CD4-positive, alpha-beta memory T cell (primary cell): ENCODE results near the gene DGLUCY. TPM values are rescaled to one million over a fixed set of nuclear protein-coding genes. Genes with fewer than 3 reads are reported as not detected.

Experiments
- CTCF ChIA-PET: fragments of 350-600 bp; sonication (Branson Sonifier 250); formaldehyde crosslinking; loops from one replicate; lab custom pipeline; 2021; ENCODE audit warnings: inconsistent platforms; ENCODE audit not compliant: partially characterized antibody; lab: Charles Lee
- POLR2A ChIA-PET: fragments of 350-600 bp; sonication (Branson Sonifier 250); formaldehyde crosslinking; loops from one replicate; lab custom pipeline; 2021; ENCODE audit not compliant: partially characterized antibody; lab: Charles Lee
- DNase-seq, 5 donors: peaks; one replicate each; pipeline versions ENCODE4 v3.0.0 to v3.0.0-alpha.2; 2020 to 2022; ENCODE audit warnings: mixed read lengths in 1 of 5
- H3K27ac ChIP-seq: one replicate; pipeline ENCODE4 v1.7.0; 2013; ENCODE audit warnings: low read depth, low read length
- H3K27me3 ChIP-seq: 2 replicates; pipeline ENCODE4 v1.7.0; 2013; ENCODE audit warnings: mild to moderate bottlenecking, low read length, moderate library complexity; ENCODE audit not compliant: insufficient read depth
- H3K36me3 ChIP-seq: 2 replicates; pipeline ENCODE4 v1.7.0; 2013; ENCODE audit warnings: mild to moderate bottlenecking, low read length, moderate library complexity; ENCODE audit not compliant: insufficient read depth
- H3K4me1 ChIP-seq: 2 replicates; pipeline ENCODE4 v1.7.0; 2013; ENCODE audit warnings: mild to moderate bottlenecking, low read length, moderate library complexity; ENCODE audit not compliant: insufficient read depth
- H3K4me3 ChIP-seq, 2 donors: one replicate each; pipeline ENCODE4 v1.7.0; 2013; ENCODE audit warnings: low read length in 2 of 2, mild to moderate bottlenecking in 1 of 2
- H3K9me3 ChIP-seq, 2 donors: one replicate each; pipeline ENCODE4 v1.7.0; 2013; ENCODE audit warnings: low read length in 2 of 2, control low read depth in 1 of 2; ENCODE audit not compliant: control insufficient read depth in 1 of 2
- H3K27ac Mint-ChIP-seq, 7 donors: one replicate each; pipeline ENCODE4 v1.8.0; 2020 to 2021; ENCODE audit warnings: mixed read lengths in 7 of 7, mild to moderate bottlenecking in 6 of 7, inconsistent platforms in 3 of 7, moderate library complexity in 3 of 7
- H3K27me3 Mint-ChIP-seq, 2 donors: one replicate each; pipeline ENCODE4 v1.8.0; 2020 to 2021; ENCODE audit warnings: mixed read lengths in 2 of 2
- H3K36me3 Mint-ChIP-seq, 2 donors: one replicate each; pipeline ENCODE4 v1.8.0; 2020 to 2021; ENCODE audit warnings: mixed read lengths in 2 of 2, inconsistent platforms in 1 of 2, mild to moderate bottlenecking in 1 of 2
- H3K4me1 Mint-ChIP-seq, 4 donors: one replicate each; pipeline ENCODE4 v1.8.0; 2020 to 2021; ENCODE audit warnings: mixed read lengths in 4 of 4, mild to moderate bottlenecking in 1 of 4
- H3K4me3 Mint-ChIP-seq, 8 donors: one replicate each; pipeline ENCODE4 v1.8.0; 2020 to 2021; ENCODE audit warnings: mixed read lengths in 8 of 8, mild to moderate bottlenecking in 7 of 8, moderate library complexity in 6 of 8, inconsistent platforms in 3 of 8
- H3K9me3 Mint-ChIP-seq, 8 donors: one replicate each; pipeline ENCODE4 v1.8.0; 2020 to 2021; ENCODE audit warnings: mixed read lengths in 8 of 8, mild to moderate bottlenecking in 5 of 8, inconsistent platforms in 3 of 8, moderate library complexity in 1 of 8
- intact Hi-C: fragments of 100-400 bp; cut with micrococcal nuclease; formaldehyde crosslinking; loops from one replicate; pipeline ENCODE4 v1.15.1; 2023
- polyA plus RNA-seq, 2 donors: library from polyadenylated mRNA; unstranded; fragments of 300-500 nt; fragmentation: Illumina TruSeq; gene quantifications; one replicate each; pipeline ENCODE4 v1.2.3, GENCODE V29; 2021
- total RNA-seq, 2 experiments: library from RNA; stranded (reverse); gene quantifications; one replicate each; pipeline ENCODE4 v1.2.3, GENCODE V29; 2021

The DGLUCY gene
- total and polyA plus RNA-seq, 4 experiments from 2014 or later: 40.9 to 141 (median 89.0) TPM

- H3K27me3 ChIP-seq: no peaks in the 10 kb centered on the region
- peak; percentile 64 to 82 (median 74) for DNase-seq
- peak overlapping the region; percentile 94 to 99 (median 97) for H3K27ac Mint-ChIP-seq
- intact Hi-C loops: loop anchor here (1.0 kb wide), 2 partner anchors 36 to 54 kb away; partner anchors contain the start of gene RPS6KA5
- H3K27me3 Mint-ChIP-seq: no peaks in the 10 kb centered on the region
- H3K9me3 ChIP-seq: no peaks in the 10 kb centered on the region
- ChIA-PET CTCF (interaction anchor here (0.7 to 5.3 kb wide), 18 partner anchors 15 to 357 kb away, joined by 3 to 74 read pairs (median 4); partner anchors contain the start of gene RPS6KA5), POLR2A (interaction anchor here (0.6 to 3.6 kb wide), 29 partner anchors 7 to 731 kb away, joined by 3 to 37 read pairs (median 3); partner anchors contain the start of genes GPR68 and PPP4R3A)
- H3K4me1 Mint-ChIP-seq: peaks cover 54 to 84% (median 69%) of the 10 kb centered on the region in 4 donors
- H3K36me3 Mint-ChIP-seq: peaks cover 17 to 30% of the 10 kb centered on the region in 2 donors
- peaks cover 4% of the 10 kb centered on the region for H3K36me3 ChIP-seq
- peaks cover 72% of the 10 kb centered on the region for H3K4me1 ChIP-seq
- peak overlapping the region; percentile 85 to 95 for H3K4me3 ChIP-seq
- H3K9me3 Mint-ChIP-seq: peaks cover 0 to 2% (median 0%) of the 10 kb centered on the region in 8 donors
- H3K4me3 Mint-ChIP-seq: peak overlapping the region; percentile 88 to 99 (median 94)
- H3K27ac ChIP-seq: peak overlapping the region; percentile 94
Observed at GRCh38 chr14:91114079-91115065, 499 bp downstream of the DGLUCY start.

GRCh38 chr14:91115986-91116770 lies 2.3 kb downstream of the DGLUCY start:
- ChIA-PET POLR2A (interaction anchor here (0.6 to 3.6 kb wide), 13 partner anchors 9 to 732 kb away, joined by 3 to 37 read pairs (median 3); no protein-coding TSS in a partner anchor), CTCF (interaction anchor here (1.9 to 5.3 kb wide), 5 partner anchors 16 to 213 kb away, joined by 8 to 74 read pairs (median 18); partner anchors contain the start of gene RPS6KA5)
- Mint-ChIP-seq H3K4me3 (peak overlapping the region; percentile 88 to 99 (median 94)), H3K9me3 (peaks cover 0 to 4% (median 0%) of the 10 kb centered on the region in 8 donors), H3K27me3 (no peaks in the 10 kb centered on the region), H3K36me3 (peaks cover 31 to 44% of the 10 kb centered on the region in 2 donors), H3K4me1 (peaks cover 56 to 85% (median 71%) of the 10 kb centered on the region in 4 donors), H3K27ac (peak overlapping the region; percentile 94 to 99 (median 97))
- Histone ChIP-seq H3K27ac (peak overlapping the region; percentile 94), H3K4me1 (peaks cover 73% of the 10 kb centered on the region), H3K4me3 (peak overlapping the region; percentile 85 to 95), H3K36me3 (peaks cover 8% of the 10 kb centered on the region), H3K27me3 (no peaks in the 10 kb centered on the region), H3K9me3 (no peaks in the 10 kb centered on the region)
- peak in 1 of 5 donors; percentile 14 for DNase-seq
- intact Hi-C loops: no loop called here

- intact Hi-C loops: no loop called here
- H3K9me3 ChIP-seq: no peaks in the 10 kb centered on the region
- H3K4me1 ChIP-seq: peaks cover 74% of the 10 kb centered on the region
- Mint-ChIP-seq H3K27ac (peak overlapping the region; percentile 89 to 99 (median 97)), H3K4me3 (peak overlapping the region; percentile 88 to 99 (median 94)), H3K36me3 (peaks cover 33 to 48% of the 10 kb centered on the region in 2 donors), H3K9me3 (peaks cover 0 to 4% (median 0%) of the 10 kb centered on the region in 8 donors), H3K27me3 (no peaks in the 10 kb centered on the region), H3K4me1 (peaks cover 60 to 92% (median 76%) of the 10 kb centered on the region in 4 donors)
- DNase-seq: no peak
- POLR2A ChIA-PET: interaction anchor here (1.2 kb wide), 1 partner anchor 733 kb away, joined by 3 read pairs; no protein-coding TSS in a partner anchor
- peaks cover 8% of the 10 kb centered on the region for H3K36me3 ChIP-seq
- H3K27me3 ChIP-seq: no peaks in the 10 kb centered on the region
- peak overlapping the region in 1 of 2 donors; percentile 85 for H3K4me3 ChIP-seq
- CTCF ChIA-PET: interaction anchor here (1.2 to 3.3 kb wide), 2 partner anchors 58 to 127 kb away, joined by 3 to 10 read pairs; partner anchors contain the start of genes GPR68 and RPS6KA5
- H3K27ac ChIP-seq: peak overlapping the region; percentile 94
Observed at GRCh38 chr14:91116913-91117588, 3.2 kb downstream of the DGLUCY start.

GRCh38 chr14:91117960-91118359 lies 4.1 kb downstream of the DGLUCY start:
- Histone ChIP-seq H3K4me1 (peaks cover 74% of the 10 kb centered on the region), H3K9me3 (no peaks in the 10 kb centered on the region), H3K27me3 (no peaks in the 10 kb centered on the region), H3K4me3 (no peak overlapping the region), H3K27ac (peak overlapping the region; percentile 94), H3K36me3 (peaks cover 8% of the 10 kb centered on the region)
- Mint-ChIP-seq H3K9me3 (peaks cover 0 to 4% (median 0%) of the 10 kb centered on the region in 8 donors), H3K27me3 (no peaks in the 10 kb centered on the region), H3K27ac (peak overlapping the region; percentile 89 to 99 (median 97)), H3K36me3 (peaks cover 34 to 52% of the 10 kb centered on the region in 2 donors), H3K4me1 (peaks cover 56 to 88% (median 74%) of the 10 kb centered on the region in 4 donors), H3K4me3 (peak overlapping the region; percentile 15 to 99 (median 91))
- intact Hi-C loops: no loop called here
- POLR2A ChIA-PET: interaction anchor here (1.4 kb wide), 1 partner anchor 57 kb away, joined by 3 read pairs; the partner anchor contains the start of gene RPS6KA5
- CTCF ChIA-PET: interaction anchor here (0.7 to 3.3 kb wide), 4 partner anchors 21 to 126 kb away, joined by 3 to 10 read pairs (median 4); partner anchors contain the start of genes GPR68 and RPS6KA5
- DNase-seq: no peak

DNA sequence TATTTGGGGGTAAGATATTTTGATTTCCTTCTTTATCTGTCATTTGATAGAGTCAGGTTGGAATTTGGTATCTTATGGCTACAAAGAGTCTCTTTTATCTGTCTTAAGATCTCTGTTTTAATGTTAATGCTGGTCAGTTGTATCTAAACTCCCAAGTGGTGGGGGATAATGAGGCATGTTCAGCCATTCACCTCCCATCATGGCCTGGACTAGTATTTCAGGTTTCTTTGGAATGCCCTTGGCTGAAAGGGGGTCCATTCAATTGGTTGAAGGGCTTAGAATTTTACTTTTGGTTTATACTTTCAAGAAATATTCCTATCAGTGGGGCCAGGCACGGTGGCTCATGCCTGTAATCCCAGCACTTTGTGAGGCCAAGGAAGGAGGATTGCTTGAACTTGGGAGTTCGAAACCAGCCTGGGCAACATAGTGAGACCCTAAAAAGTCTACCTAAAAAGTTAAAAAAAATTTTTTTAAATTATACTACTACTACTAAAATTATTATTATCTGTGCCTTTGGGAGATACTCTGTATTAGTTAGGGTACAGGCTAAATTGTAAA lies 4.7 kb downstream of the DGLUCY start:
- intact Hi-C loops: no loop called here
- Histone ChIP-seq H3K27me3 (no peaks in the 10 kb centered on the region), H3K27ac (no peak overlapping the region), H3K4me1 (peaks cover 68% of the 10 kb centered on the region), H3K4me3 (no peak overlapping the region), H3K36me3 (peaks cover 8% of the 10 kb centered on the region), H3K9me3 (no peaks in the 10 kb centered on the region)
- H3K27ac Mint-ChIP-seq: peak overlapping the region; percentile 73 to 98 (median 86)
- H3K4me1 Mint-ChIP-seq: peaks cover 51 to 86% (median 71%) of the 10 kb centered on the region in 4 donors
- H3K27me3 Mint-ChIP-seq: no peaks in the 10 kb centered on the region
- peak overlapping the region in 7 of 8 donors; percentile 15 to 82 (median 54) for H3K4me3 Mint-ChIP-seq
- DNase-seq: no peak
- H3K36me3 Mint-ChIP-seq: peaks cover 36 to 55% of the 10 kb centered on the region in 2 donors
- ChIA-PET CTCF (interaction anchor here (0.7 to 3.3 kb wide), 4 partner anchors 20 to 125 kb away, joined by 3 to 10 read pairs (median 4); partner anchors contain the start of genes GPR68 and RPS6KA5), POLR2A (interaction anchor here (1.4 kb wide), 1 partner anchor 58 kb away, joined by 3 read pairs; the partner anchor contains the start of gene RPS6KA5)
- H3K9me3 Mint-ChIP-seq: peaks cover 0 to 4% (median 0%) of the 10 kb centered on the region in 8 donors
